Measurements from ENCODE around the gene SCN9A.
A peak's percentile ranks its signal among the peaks of the same experiment; 100 is the strongest.
"Not testable (repeated sequence)": the region's sequence is repeated elsewhere in the genome, so short reads cannot be mapped to it uniquely, and the experiment has no call there.

The SCN9A gene

GRCh38 chr2:166240387-166241313 lies 135.1 kb downstream of the SCN9A start:
- peak; percentile 3 for DNase-seq (ENCODE audit: low spot score)

- DNase-seq (ENCODE audit: low spot score), result peak; percentile 63
These were observed 136.2 kb downstream of the SCN9A start for GRCh38 chr2:166239548-166239947.

- no peak for DNase-seq (ENCODE audit: low spot score)
These were observed 137.6 kb downstream of the SCN9A start for GRCh38 chr2:166238176-166238575.

GRCh38 chr2:166234112-166234846 lies 141.5 kb downstream of the SCN9A start:
- DNase-seq (ENCODE audit: low spot score), result peak; percentile 8

GRCh38 chr2:166233244-166233643 lies 142.5 kb downstream of the SCN9A start:
- DNase-seq (ENCODE audit: low spot score), result no peak

- no peak for DNase-seq (ENCODE audit: low spot score)
These were observed 145.0 kb downstream of the SCN9A start for GRCh38 chr2:166230724-166231070.

GRCh38 chr2:166230024-166230723 lies 145.6 kb downstream of the SCN9A start:
- DNase-seq (ENCODE audit: low spot score), result peak; percentile 18

GRCh38 chr2:166229678-166230023 lies 146.1 kb downstream of the SCN9A start:
- DNase-seq (ENCODE audit: low spot score), result no peak

- no peak for DNase-seq (ENCODE audit: low spot score)
These were observed 151.5 kb downstream of the SCN9A start for GRCh38 chr2:166224197-166224596.

GRCh38 chr2:166223298-166223697 lies 152.4 kb downstream of the SCN9A start:
- no peak for DNase-seq (ENCODE audit: low spot score)

- DNase-seq (ENCODE audit: low spot score), result no peak
These were observed 164.7 kb downstream of the SCN9A start for GRCh38 chr2:166211079-166211478.

- DNase-seq (ENCODE audit: low spot score), result not testable (repeated sequence)
These were observed 165.8 kb downstream of the SCN9A start for GRCh38 chr2:166209944-166210343.

- DNase-seq (ENCODE audit: low spot score), result not testable (repeated sequence)
These were observed 166.4 kb downstream of the SCN9A start for GRCh38 chr2:166209367-166209766.

GRCh38 chr2:166206153-166206552 lies 169.6 kb downstream of the SCN9A start:
- not testable (repeated sequence) for DNase-seq (ENCODE audit: low spot score)

GRCh38 chr2:166202778-166203177 lies 173.0 kb downstream of the SCN9A start:
- no peak for DNase-seq (ENCODE audit: low spot score)

GRCh38 chr2:166197446-166197845 lies 178.3 kb downstream of the SCN9A start:
- DNase-seq (ENCODE audit: low spot score), result no peak

- DNase-seq (ENCODE audit: low spot score), result no peak
These were observed 182.3 kb downstream of the SCN9A start for GRCh38 chr2:166193407-166193806.

- DNase-seq (ENCODE audit: low spot score), result no peak
These were observed 187.7 kb downstream of the SCN9A start for GRCh38 chr2:166188084-166188483.

- DNase-seq (ENCODE audit: low spot score), result no peak
These were observed 191.0 kb downstream of the SCN9A start for GRCh38 chr2:166184789-166185188.

GRCh38 chr2:166181813-166182154 lies 194.0 kb downstream of the SCN9A start:
- DNase-seq (ENCODE audit: low spot score), result no peak

GRCh38 chr2:166180951-166181812 lies 194.6 kb downstream of the SCN9A start:
- peak; percentile 43 for DNase-seq (ENCODE audit: low spot score)

- no peak for DNase-seq (ENCODE audit: low spot score)
These were observed 196.5 kb downstream of the SCN9A start for GRCh38 chr2:166179201-166179600.
